ENCODE measurements around the gene CSF3. TPM values are rescaled to one million over a fixed set of nuclear protein-coding genes. Genes with fewer than 3 reads are reported as not detected.

Gene CSF3
- total RNA-seq, 4 donors from 2014 or later, result not detected

DNA sequence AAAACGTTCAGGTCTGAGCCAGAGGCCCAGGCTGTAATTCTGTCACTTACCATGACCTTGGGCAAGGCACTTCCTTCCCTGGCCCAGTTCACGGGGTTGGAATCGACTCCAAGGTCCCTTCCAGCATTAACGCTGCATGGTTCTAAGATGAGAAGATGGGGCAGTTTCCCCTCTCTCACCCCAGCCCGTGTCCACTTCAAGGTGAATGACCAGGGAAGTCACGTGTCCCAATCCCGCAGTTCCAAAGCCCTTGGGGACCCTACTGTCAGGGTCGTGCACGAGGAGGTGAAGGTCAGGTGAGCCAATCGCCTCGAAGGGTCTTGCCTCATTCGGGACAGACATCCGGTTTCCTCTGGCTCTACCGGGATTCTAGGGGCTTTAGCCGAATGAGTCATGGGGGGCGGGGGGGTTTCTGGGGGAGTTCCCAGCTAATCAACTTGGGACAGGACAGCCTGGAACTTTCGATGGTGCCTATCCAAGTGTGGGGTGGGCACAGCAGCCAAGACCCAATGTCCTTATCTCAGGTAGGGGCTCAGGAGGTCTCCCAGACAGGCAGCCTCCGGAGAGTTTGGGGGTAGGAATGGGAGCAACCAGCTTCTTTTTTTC is 762 bp upstream of the CSF3 start:
- Histone ChIP-seq H3K27me3 (no peaks in the 10 kb centered on the region), H3K36me3 (peaks cover 0 to 3% of the 10 kb centered on the region in 2 donors), H3K27ac (peak overlapping the region in 1 of 3 donors; percentile 36), H3K4me3 (replicated peaks in 1 of 3) (no peak overlapping the region), H3K9me3 (no peaks in the 10 kb centered on the region), H3K4me1 (peaks cover 6 to 25% of the 10 kb centered on the region in 2 donors)
- 55 to 69% methylated on average over 10 to 17 of the region's 18 CpGs for WGBS, 2 donors
- intact Hi-C loops (cut with DNase I), result loop anchor here (10.0 kb wide), 1 partner anchor 70 kb away; no protein-coding TSS in a partner anchor
- DNase-seq, result no peak
- TF ChIP-seq, protein P1, sequence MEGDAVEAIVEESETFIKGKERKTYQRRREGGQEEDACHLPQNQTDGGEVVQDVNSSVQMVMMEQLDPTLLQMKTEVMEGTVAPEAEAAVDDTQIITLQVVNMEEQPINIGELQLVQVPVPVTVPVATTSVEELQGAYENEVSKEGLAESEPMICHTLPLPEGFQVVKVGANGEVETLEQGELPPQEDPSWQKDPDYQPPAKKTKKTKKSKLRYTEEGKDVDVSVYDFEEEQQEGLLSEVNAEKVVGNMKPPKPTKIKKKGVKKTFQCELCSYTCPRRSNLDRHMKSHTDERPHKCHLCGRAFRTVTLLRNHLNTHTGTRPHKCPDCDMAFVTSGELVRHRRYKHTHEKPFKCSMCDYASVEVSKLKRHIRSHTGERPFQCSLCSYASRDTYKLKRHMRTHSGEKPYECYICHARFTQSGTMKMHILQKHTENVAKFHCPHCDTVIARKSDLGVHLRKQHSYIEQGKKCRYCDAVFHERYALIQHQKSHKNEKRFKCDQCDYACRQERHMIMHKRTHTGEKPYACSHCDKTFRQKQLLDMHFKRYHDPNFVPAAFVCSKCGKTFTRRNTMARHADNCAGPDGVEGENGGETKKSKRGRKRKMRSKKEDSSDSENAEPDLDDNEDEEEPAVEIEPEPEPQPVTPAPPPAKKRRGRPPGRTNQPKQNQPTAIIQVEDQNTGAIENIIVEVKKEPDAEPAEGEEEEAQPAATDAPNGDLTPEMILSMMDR (IDR thresholded peaks at IDR 0.05), result no peak
- TF ChIP-seq POLR2A (IDR thresholded peaks at IDR 0.05), result no peak

DNA sequence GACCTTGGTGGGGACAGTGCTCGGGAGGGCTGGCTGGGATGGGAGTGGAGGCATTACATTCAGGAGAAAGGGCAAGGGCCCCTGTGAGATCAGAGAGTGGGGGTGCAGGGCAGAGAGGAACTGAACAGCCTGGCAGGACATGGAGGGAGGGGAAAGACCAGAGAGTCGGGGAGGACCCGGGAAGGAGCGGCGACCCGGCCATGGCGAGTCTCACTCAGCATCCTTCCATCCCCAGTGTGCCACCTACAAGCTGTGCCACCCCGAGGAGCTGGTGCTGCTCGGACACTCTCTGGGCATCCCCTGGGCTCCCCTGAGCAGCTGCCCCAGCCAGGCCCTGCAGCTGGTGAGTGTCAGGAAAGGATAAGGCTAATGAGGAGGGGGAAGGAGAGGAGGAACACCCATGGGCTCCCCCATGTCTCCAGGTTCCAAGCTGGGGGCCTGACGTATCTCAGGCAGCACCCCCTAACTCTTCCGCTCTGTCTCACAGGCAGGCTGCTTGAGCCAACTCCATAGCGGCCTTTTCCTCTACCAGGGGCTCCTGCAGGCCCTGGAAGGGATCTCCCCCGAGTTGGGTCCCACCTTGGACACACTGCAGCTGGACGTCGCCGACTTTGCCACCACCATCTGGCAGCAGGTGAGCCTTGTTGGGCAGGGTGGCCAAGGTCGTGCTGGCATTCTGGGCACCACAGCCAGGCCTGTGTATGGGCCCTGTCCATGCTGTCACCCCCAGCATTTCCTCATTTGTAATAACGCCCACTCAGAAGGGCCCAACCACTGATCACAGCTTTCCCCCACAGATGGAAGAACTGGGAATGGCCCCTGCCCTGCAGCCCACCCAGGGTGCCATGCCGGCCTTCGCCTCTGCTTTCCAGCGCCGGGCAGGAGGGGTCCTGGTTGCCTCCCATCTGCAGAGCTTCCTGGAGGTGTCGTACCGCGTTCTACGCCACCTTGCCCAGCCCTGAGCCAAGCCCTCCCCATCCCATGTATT is 1.1 kb downstream of the CSF3 start:
- H3K36me3 ChIP-seq, result peaks cover 0 to 6% of the 10 kb centered on the region in 2 donors
- H3K27me3 ChIP-seq, result no peaks in the 10 kb centered on the region
- 86 to 87% methylated on average over 26 of the region's 26 CpGs for WGBS, 2 donors
- H3K27ac ChIP-seq, result no peak overlapping the region
- TF ChIP-seq POLR2A (IDR thresholded peaks at IDR 0.05), result no peak
- TF ChIP-seq, protein P1 (IDR thresholded peaks at IDR 0.05), result no peak
- no peak for DNase-seq
- H3K9me3 ChIP-seq, result no peaks in the 10 kb centered on the region
- intact Hi-C loops (cut with DNase I), result loop anchor here (5.0 to 10.0 kb wide), 2 partner anchors 69 to 151 kb away; no protein-coding TSS in a partner anchor
- H3K4me3 ChIP-seq (replicated peaks in 1 of 3), result no peak overlapping the region
- peaks cover 14 to 34% of the 10 kb centered on the region in 2 donors for H3K4me1 ChIP-seq

DNA sequence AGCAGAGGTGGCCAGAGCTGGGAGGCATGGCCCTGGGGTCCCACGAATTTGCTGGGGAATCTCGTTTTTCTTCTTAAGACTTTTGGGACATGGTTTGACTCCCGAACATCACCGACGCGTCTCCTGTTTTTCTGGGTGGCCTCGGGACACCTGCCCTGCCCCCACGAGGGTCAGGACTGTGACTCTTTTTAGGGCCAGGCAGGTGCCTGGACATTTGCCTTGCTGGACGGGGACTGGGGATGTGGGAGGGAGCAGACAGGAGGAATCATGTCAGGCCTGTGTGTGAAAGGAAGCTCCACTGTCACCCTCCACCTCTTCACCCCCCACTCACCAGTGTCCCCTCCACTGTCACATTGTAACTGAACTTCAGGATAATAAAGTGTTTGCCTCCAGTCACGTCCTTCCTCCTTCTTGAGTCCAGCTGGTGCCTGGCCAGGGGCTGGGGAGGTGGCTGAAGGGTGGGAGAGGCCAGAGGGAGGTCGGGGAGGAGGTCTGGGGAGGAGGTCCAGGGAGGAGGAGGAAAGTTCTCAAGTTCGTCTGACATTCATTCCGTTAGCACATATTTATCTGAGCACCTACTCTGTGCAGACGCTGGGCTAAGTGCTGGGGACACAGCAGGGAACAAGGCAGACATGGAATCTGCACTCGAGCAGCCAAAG is 2.3 kb downstream of the CSF3 start:
- Histone ChIP-seq H3K36me3 (peaks cover 0 to 6% of the 10 kb centered on the region in 2 donors), H3K4me3 (replicated peaks in 1 of 3) (no peak overlapping the region), H3K9me3 (no peaks in the 10 kb centered on the region), H3K4me1 (peaks cover 26 to 47% of the 10 kb centered on the region in 2 donors), H3K27ac (peak overlapping the region in 1 of 3 donors; percentile 12), H3K27me3 (no peaks in the 10 kb centered on the region)
- no peak for TF ChIP-seq POLR2A (IDR thresholded peaks at IDR 0.05)
- TF ChIP-seq, protein P1 (IDR thresholded peaks at IDR 0.05), result no peak
- WGBS, 2 donors, result 54 to 67% methylated on average over 15 of the region's 15 CpGs
- intact Hi-C loops (cut with DNase I), result loop anchor here (5.0 to 10.0 kb wide), 2 partner anchors 67 to 150 kb away; no protein-coding TSS in a partner anchor
- no peak for DNase-seq

DNA sequence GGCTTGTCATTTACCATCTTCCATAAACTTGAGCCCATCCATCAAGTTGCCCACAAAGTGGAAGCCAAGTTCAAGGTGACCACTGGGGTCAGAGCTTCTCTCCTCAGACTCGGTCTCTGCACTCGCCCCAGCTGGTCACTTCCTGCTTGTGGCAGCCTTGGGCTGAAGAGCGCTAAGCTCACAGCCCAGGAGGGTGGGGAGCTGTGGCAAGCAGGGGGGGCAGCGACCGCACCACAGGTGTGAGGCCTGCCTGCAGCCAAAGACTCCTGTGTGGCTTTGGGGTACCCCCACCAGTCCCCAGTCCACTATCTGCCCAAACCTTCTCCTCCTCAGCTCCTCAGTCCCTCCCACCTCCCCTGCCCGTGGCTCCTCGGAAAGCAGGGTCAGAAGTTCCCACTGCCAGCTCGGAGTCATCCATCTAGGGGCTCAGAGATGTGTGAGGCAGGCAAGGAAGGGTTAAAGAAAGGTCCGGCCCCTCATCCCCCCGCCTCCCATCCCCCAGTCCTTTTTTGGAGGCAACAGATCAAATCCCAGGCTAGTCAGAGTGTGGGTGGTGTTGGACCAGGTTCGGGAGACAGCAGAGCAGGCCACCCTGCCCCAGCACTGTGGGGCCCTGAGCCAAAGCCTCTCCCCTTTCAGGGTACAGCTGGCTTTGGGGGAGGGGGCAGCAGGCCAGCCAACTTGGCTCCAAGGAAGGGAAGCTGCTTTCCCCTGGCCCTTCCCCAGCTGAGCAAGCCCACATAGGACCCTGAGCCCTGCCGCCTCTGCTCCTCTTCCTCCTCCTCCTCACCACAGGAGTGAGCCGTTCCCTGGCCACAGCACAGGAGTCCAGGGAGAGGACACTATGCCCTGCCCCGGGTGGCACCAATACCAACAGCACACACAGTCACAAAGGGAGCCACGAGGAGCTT is 3.2 kb downstream of the CSF3 start:
- intact Hi-C loops (cut with DNase I), result loop anchor here (5.0 to 10.0 kb wide), 2 partner anchors 66 to 149 kb away; no protein-coding TSS in a partner anchor
- Histone ChIP-seq H3K4me3 (replicated peaks in 1 of 3) (no peak overlapping the region), H3K36me3 (peaks cover 0 to 6% of the 10 kb centered on the region in 2 donors), H3K27me3 (no peaks in the 10 kb centered on the region), H3K4me1 (peaks cover 36 to 56% of the 10 kb centered on the region in 2 donors), H3K9me3 (no peaks in the 10 kb centered on the region), H3K27ac (peak overlapping the region in 1 of 3 donors; percentile 12)
- TF ChIP-seq, protein P1 (IDR thresholded peaks at IDR 0.05), result no peak
- no peak for TF ChIP-seq POLR2A (IDR thresholded peaks at IDR 0.05)
- DNase-seq, result no peak
- WGBS, 2 donors, result 70 to 75% methylated on average over 7 to 10 of the region's 15 CpGs

Data from thyroid gland (tissue), 4 donors.